BJ (cell line): ENCODE data around the gene CCDC141. TPM values are rescaled to one million over a fixed set of nuclear protein-coding genes. Genes with fewer than 3 reads are reported as not detected.
"Not testable (repeated sequence)": the region's sequence is repeated elsewhere in the genome, so short reads cannot be mapped to it uniquely, and the experiment has no call there.

Source experiments
- CTCF ChIA-PET: fragments of 350-600 bp; formaldehyde crosslinking; extraction: SDS; loops from one replicate; lab custom pipeline; 2021; ENCODE audit warnings: antibody characterized with exemption, inconsistent platforms; lab: Yijun Ruan, JAX
- POLR2A ChIA-PET: fragments of 300-600 bp; sonication (Branson Sonifier 250); formaldehyde crosslinking; extraction: SDS; loops from one replicate; lab custom pipeline; 2021; ENCODE audit warnings: antibody characterized with exemption; lab: Charles Lee
- DNase-seq: peaks from one replicate; pipeline ENCODE4 v3.0.0-alpha.2; 2011; ENCODE audit warnings: low read depth
- H3K27me3 ChIP-seq: 2 replicates; pipeline ENCODE4 v1.6.0; 2011; ENCODE audit warnings: low read length; ENCODE audit not compliant: control insufficient read depth, insufficient read depth
- H3K36me3 ChIP-seq: 2 replicates; pipeline ENCODE4 v1.5.1; 2011; ENCODE audit warnings: low read length; ENCODE audit not compliant: control insufficient read depth, insufficient read depth
- H3K4me3 ChIP-seq: 2 replicates; pipeline ENCODE4 v1.5.1; 2011; ENCODE audit warnings: low read depth, mild to moderate bottlenecking, control low read depth, low read length
- polyA plus RNA-seq: library from polyadenylated mRNA; depleted of rRNA; stranded (reverse); fragments of >200 nt; gene quantifications from 2 replicates; pipeline ENCODE4 v1.2.3, GENCODE V29; 2011
- TF ChIP-seq, protein P1 (sequence below): IDR thresholded peaks from 2 replicates; pipeline ENCODE4 v1.5.1; 2011; ENCODE audit warnings: low read depth, mild to moderate bottlenecking, control low read depth, inconsistent platforms, low read length, moderate library complexity; ENCODE audit not compliant: insufficient read depth

Gene CCDC141
- polyA plus RNA-seq, 1 experiment, result not detected

DNA sequence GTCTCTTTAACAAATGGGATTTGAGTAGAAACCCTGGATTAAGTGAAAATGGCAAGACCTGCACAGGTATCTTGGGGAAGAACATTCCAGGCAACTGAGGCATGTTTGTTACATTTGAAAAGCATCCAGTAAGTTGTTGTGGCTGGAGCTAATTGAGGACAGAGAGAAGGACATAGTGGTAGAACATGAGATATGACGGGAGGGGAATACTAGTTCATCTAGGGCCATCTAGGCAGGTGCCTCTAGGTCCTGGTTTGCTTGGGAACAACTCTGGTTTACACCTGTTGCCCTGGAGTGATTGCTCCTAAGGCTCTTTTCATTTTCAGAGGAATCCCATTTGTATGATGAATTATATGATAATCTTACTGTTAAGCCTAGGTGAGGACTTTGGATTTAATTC lies 19.7 kb upstream of the CCDC141 start:
- DNase-seq, result no peak
- ChIA-PET CTCF (no interaction called here), POLR2A (no interaction called here)
- Histone ChIP-seq H3K27me3 (no peaks in the 10 kb centered on the region), H3K36me3 (no peaks in the 10 kb centered on the region), H3K4me3 (no peak overlapping the region)
- TF ChIP-seq, protein P1, sequence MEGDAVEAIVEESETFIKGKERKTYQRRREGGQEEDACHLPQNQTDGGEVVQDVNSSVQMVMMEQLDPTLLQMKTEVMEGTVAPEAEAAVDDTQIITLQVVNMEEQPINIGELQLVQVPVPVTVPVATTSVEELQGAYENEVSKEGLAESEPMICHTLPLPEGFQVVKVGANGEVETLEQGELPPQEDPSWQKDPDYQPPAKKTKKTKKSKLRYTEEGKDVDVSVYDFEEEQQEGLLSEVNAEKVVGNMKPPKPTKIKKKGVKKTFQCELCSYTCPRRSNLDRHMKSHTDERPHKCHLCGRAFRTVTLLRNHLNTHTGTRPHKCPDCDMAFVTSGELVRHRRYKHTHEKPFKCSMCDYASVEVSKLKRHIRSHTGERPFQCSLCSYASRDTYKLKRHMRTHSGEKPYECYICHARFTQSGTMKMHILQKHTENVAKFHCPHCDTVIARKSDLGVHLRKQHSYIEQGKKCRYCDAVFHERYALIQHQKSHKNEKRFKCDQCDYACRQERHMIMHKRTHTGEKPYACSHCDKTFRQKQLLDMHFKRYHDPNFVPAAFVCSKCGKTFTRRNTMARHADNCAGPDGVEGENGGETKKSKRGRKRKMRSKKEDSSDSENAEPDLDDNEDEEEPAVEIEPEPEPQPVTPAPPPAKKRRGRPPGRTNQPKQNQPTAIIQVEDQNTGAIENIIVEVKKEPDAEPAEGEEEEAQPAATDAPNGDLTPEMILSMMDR, result no peak

DNA sequence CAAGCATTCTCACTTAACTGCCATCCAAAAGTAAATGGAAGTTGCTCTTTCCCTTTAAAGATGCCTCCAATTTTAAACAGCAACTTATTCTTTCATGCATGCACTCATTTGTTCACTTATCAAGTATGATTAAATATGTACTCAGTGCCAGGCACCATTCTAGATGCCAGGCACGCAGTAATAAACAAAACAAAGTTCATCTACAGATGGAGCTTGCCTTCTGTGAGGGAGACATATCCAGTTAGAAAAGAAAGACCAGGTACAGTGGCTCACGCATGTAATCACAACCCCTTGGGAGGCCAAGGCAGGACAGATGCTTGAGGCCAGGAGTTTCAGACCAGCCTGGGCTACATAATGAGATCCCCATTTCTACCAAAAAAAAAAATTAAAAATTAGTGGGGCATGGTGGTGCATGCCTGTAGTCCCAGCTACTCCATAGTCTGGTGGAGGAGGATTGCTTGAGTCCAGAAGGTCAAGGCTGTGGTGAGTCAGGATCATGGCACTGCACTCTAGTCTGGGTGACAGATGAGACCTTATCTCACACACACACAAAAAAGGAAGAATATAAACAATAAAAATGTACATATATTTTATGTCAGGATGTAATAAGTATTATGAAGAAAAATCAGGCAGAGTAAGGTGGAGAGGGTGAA lies 19.2 kb upstream of the CCDC141 start:
- POLR2A ChIA-PET, result no interaction called here
- DNase-seq, result no peak
- TF ChIP-seq, protein P1, result no peak
- no peak overlapping the region for H3K4me3 ChIP-seq
- no peaks in the 10 kb centered on the region for H3K27me3 ChIP-seq
- CTCF ChIA-PET, result no interaction called here
- H3K36me3 ChIP-seq, result no peaks in the 10 kb centered on the region

DNA sequence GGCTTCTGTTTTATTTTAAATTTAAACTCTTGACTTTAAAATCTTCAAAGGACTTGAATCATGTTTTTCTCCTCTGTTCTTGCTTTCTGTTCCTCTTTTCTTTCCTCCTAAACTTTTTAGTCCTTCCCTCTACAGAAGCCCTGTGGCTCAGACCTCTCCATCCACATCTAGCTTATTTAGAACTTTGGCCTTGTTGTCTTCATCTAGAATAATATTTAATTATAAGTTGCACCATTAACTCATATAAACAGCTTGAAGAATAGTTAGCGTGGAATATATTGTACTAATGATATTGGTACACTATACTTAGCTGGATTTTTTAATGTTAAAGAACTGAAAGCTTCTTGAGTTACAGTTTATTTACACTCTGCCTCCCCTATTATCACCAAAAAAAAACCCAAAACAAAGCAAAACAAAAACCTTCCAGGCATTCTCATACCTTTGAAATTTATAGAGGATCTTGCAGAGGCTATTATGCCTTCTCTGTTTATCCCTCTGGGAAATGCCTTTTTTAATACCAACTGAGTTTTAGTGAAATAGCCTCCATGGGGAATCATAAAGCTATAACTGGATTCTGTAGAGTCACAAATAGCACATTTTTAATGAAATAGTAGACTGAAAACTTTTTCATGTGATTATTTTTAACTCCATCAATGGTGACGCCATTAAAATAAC lies 9.2 kb upstream of the CCDC141 start:
- Histone ChIP-seq H3K4me3 (no peak overlapping the region), H3K36me3 (no peaks in the 10 kb centered on the region), H3K27me3 (no peaks in the 10 kb centered on the region)
- DNase-seq, result no peak
- TF ChIP-seq, protein P1, result no peak
- POLR2A ChIA-PET, result interaction anchor here (0.5 kb wide), 1 partner anchor 483 kb away, joined by 3 read pairs; no protein-coding TSS in a partner anchor
- CTCF ChIA-PET, result no interaction called here

DNA sequence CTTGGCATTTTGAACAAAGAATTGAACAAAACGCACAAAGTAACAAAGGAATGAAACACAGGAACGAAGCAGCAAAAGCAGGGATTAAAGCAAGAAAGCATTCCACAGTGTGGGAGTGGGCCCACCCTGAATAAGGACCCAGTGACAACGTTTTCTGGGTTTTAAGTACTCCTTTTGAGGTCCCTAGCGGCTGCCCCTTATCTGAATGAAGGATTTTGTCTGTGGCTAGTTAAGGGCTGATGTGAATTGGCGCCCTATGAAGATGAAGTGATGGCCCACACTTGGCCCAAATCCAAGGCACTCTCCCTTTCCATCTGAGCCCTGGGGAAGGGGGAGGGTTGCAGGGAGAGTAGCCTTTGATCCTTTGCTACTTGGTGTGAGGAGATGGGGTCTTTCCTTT lies 7.8 kb upstream of the CCDC141 start:
- Histone ChIP-seq H3K36me3 (no peaks in the 10 kb centered on the region), H3K27me3 (no peaks in the 10 kb centered on the region), H3K4me3 (no peak overlapping the region)
- ChIA-PET CTCF (no interaction called here), POLR2A (no interaction called here)
- TF ChIP-seq, protein P1, result no peak
- DNase-seq, result no peak

DNA sequence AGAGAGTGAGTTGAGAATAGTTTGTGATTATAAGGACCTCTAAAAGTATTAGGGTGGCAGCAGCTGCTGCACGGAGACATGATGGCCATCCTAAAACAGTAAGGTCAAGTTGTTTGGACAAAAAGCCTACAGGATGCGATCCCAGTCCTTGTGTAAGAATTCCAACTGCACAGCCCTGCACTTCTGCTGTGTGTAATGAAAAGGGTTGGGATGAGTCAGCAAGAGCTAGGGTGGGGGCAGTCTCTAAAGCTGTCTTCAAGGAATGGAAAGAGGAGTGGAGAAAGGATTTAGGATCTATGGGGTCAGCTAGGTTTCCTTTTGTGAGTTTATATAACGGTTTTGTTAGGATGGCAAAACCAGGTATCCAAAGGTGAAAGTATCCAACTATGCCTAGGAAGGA lies 3.6 kb upstream of the CCDC141 start:
- DNase-seq, H3K36me3 ChIP-seq, H3K27me3 ChIP-seq, POLR2A ChIA-PET, H3K4me3 ChIP-seq, CTCF ChIA-PET: not testable (repeated sequence)
